HepG2 (cell line): Measurements from ENCODE around the gene ATOSB. TPM values are rescaled to one million over a fixed set of nuclear protein-coding genes. Genes with fewer than 3 reads are reported as not detected.

Experiments
- CSRNP1 ChIP-seq: sonication (generic); formaldehyde crosslinking; IDR thresholded peaks from 2 replicates; pipeline ENCODE4 v1.8.1; 2023; ENCODE audit warnings: mild to moderate bottlenecking, missing genetic modification reagents
- GATAD1 ChIP-seq: IDR thresholded peaks from 2 replicates; pipeline ENCODE4 v1.6.1; 2016; ENCODE audit warnings: missing genetic modification reagents, missing compliant biosample characterization
- IKZF5 ChIP-seq: IDR thresholded peaks from 2 replicates; pipeline ENCODE4 v1.6.1; 2018; ENCODE audit warnings: missing genetic modification reagents, mild to moderate bottlenecking, missing compliant biosample characterization
- JUN ChIP-seq: sonication (generic); formaldehyde crosslinking; IDR thresholded peaks from 2 replicates; pipeline ENCODE4 v1.4.0; 2020; ENCODE audit warnings: mild to moderate bottlenecking, missing genetic modification reagents
- PCBP1 ChIP-seq: fragments of 200-400 bp; formaldehyde crosslinking; IDR thresholded peaks from 2 replicates; pipeline ENCODE4 v1.6.1; 2017; ENCODE audit warnings: mild to moderate bottlenecking, low read depth, low read length, borderline replicate concordance
- SNAI1 ChIP-seq: sonication (generic); formaldehyde crosslinking; IDR thresholded peaks from 2 replicates; pipeline ENCODE4 v1.5.0; 2020; ENCODE audit warnings: mild to moderate bottlenecking, missing genetic modification reagents, borderline replicate concordance
- SP140L ChIP-seq: sonication (generic); formaldehyde crosslinking; IDR thresholded peaks from 2 replicates; pipeline ENCODE4 v1.4.0; 2020; ENCODE audit warnings: missing genetic modification reagents, borderline replicate concordance
- TBP ChIP-seq: sonication (generic); formaldehyde crosslinking; IDR thresholded peaks from 2 replicates; pipeline ENCODE4 v1.5.0; 2020; ENCODE audit warnings: missing genetic modification reagents
- TERF1 ChIP-seq: sonication (generic); formaldehyde crosslinking; IDR thresholded peaks from 2 replicates; pipeline ENCODE4 v1.8.0; 2022; ENCODE audit warnings: mild to moderate bottlenecking, missing genetic modification reagents, moderate library complexity
- U2AF2 ChIP-seq: fragments of 200-400 bp; formaldehyde crosslinking; IDR thresholded peaks from 2 replicates; pipeline ENCODE4 v1.6.1; 2017; ENCODE audit warnings: low read depth, mild to moderate bottlenecking, low read length
- UBTF ChIP-seq: sonication (generic); formaldehyde crosslinking; IDR thresholded peaks from 2 replicates; pipeline ENCODE4 v1.4.0; 2020; ENCODE audit warnings: mild to moderate bottlenecking, missing genetic modification reagents
- ZC3H4 ChIP-seq: sonication (generic); formaldehyde crosslinking; IDR thresholded peaks from 2 replicates; pipeline ENCODE4 v1.4.0; 2020; ENCODE audit warnings: missing genetic modification reagents, borderline replicate concordance
- ZHX1 ChIP-seq: sonication (generic); formaldehyde crosslinking; IDR thresholded peaks from 2 replicates; pipeline ENCODE4 v1.8.1; 2022; ENCODE audit warnings: low read depth, mild to moderate bottlenecking, missing genetic modification reagents
- ZNF382 ChIP-seq: sonication (generic); formaldehyde crosslinking; IDR thresholded peaks from 2 replicates; pipeline ENCODE4 v1.5.0; 2020; ENCODE audit warnings: missing genetic modification reagents, mild to moderate bottlenecking, borderline replicate concordance
- ZNF644 ChIP-seq: IDR thresholded peaks from 2 replicates; pipeline ENCODE4 v1.6.1; 2016; ENCODE audit warnings: low read depth
- ZNF678 ChIP-seq: sonication (generic); formaldehyde crosslinking; IDR thresholded peaks from 2 replicates; pipeline ENCODE4 v1.4.0; 2020; ENCODE audit warnings: mild to moderate bottlenecking, missing genetic modification reagents
- ZNF772 ChIP-seq: sonication (generic); formaldehyde crosslinking; IDR thresholded peaks from 2 replicates; pipeline ENCODE4 v1.5.0; 2020; ENCODE audit warnings: mild to moderate bottlenecking, missing genetic modification reagents
- polyA plus RNA-seq, 8 experiments: library from polyadenylated mRNA; depleted of rRNA in 3 of 8; stranded (reverse) in 7 of 8; unstranded in 1 of 8; fragments of >200 nt; fragmentation: Illumina TruSeq in 4 of 8; extraction: Trizol in 4 of 8; gene quantifications; 2 replicates each; pipeline versions ENCODE4 v1.2.1 to v1.2.3, GENCODE V29; 2011 to 2016; ENCODE audit warnings: low read depth in 4 of 8, missing spikeins in 1 of 8, mixed read lengths in 1 of 8; ENCODE audit not compliant: insufficient read depth in 1 of 8
- total RNA-seq, 5 experiments: library from RNA; depleted of rRNA; stranded (reverse); fragments of >200 nt; fragmentation: Illumina TruSeq; extraction: Trizol; gene quantifications; 2 replicates each; pipeline ENCODE4 v1.2.3, GENCODE V29; 2016; ENCODE audit warnings: low read depth in 1 of 5

ATOSB gene
- total and polyA plus RNA-seq, 2 of the 13 experiments (the other 11 are each of a cell fraction or from before 2014, with no cell fraction given): 1.9 to 6.4 TPM

- TF ChIP-seq TERF1 (CRISPR knock-in tag) (no peak), U2AF2 (no peak), ZHX1 (CRISPR knock-in tag) (peak; percentile 64; the same call in 1 of the 2 replicates), ZNF382 (CRISPR knock-in tag) (no peak), PCBP1 (0 out of 2 replicates have a peak, but pooled peaks have one; percentile 42), TBP (CRISPR knock-in tag) (peak; percentile 66; the same call in 1 of the 2 replicates), SNAI1 (CRISPR knock-in tag) (no peak), IKZF5 (peak; percentile 88), ZNF678 (CRISPR knock-in tag) (no peak), ZC3H4 (peak; percentile 85; the same call in 1 of the 2 replicates), JUN (CRISPR knock-in tag) (peak; percentile 82; the same call in 1 of the 2 replicates), CSRNP1 (peak; percentile 78), ZNF772 (CRISPR knock-in tag) (peak; percentile 94), SP140L (CRISPR knock-in tag) (no peak), UBTF (CRISPR knock-in tag) (peak; percentile 89), GATAD1 (CRISPR knock-in tag) (peak; percentile 96), ZNF644 (no peak)
Measured at GRCh38 chr9:35096035-35096849, 19.4 kb downstream of the ATOSB start, which contains the start of gene PIGO (continued).
